ENCODE data around the gene DENND1B.
A peak's percentile ranks its signal among the peaks of the same experiment; 100 is the strongest.
"Not testable (repeated sequence)": the region's sequence is repeated elsewhere in the genome, so short reads cannot be mapped to it uniquely, and the experiment has no call there.

Gene DENND1B

DNA sequence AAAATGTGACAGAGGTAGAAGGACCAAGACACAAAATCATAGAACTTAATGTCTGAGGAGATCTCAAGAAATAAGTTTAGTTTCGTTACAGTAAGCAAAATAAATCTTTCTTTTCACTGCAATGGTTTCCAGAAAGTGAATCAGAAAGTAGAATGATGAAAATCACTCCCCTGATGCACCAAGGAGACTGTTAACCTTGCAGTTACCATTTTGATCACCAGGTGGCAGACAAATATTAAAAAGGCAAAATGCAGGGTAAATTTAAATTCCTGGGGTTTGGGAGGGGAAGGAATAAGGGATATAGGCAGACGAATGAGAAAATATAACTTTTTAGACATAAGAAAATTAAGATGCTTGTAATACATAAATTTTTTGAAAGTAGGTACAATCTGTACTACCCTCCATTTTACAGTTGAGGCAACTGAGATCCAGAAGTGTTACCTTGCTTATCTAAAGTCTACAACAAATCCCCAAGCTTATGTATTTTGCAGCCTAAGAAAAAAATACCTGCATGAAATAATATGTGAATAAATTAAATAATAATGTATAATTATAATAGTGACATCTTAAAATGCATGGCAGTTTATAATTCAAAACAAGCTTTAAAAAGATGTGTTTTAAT is 254.1 kb downstream of the DENND1B start:
- TF ChIP-seq CTCF (IDR thresholded peaks at IDR 0.05; ENCODE audit: low read depth, low read length, missing control alignments): peak; percentile 64
- Histone ChIP-seq H3K27me3 (replicated peaks) (no peaks in the 10 kb centered on the region), H3K36me3 (replicated peaks) (no peaks in the 10 kb centered on the region), H3K27ac (no peak overlapping the region), H3K4me3 (ENCODE audit: low read depth, low read length) (no peak overlapping the region)
- peak; percentile 34 for DNase-seq
- in situ Hi-C loops (cut with HindIII; ENCODE audit: low pct_ligation_motif_present, low sequenced_read_pairs): no loop called here

- in situ Hi-C loops (cut with HindIII; ENCODE audit: low pct_ligation_motif_present, low sequenced_read_pairs): no loop called here
These were observed 255.4 kb downstream of the DENND1B start for GRCh38 chr1:197519741-197520334.

GRCh38 chr1:197515421-197515820 is 259.9 kb downstream of the DENND1B start:
- DNase-seq: no peak
- TF ChIP-seq CTCF (IDR thresholded peaks at IDR 0.05; ENCODE audit: low read depth, low read length, missing control alignments): no peak
- no peaks in the 10 kb centered on the region for H3K36me3 ChIP-seq (replicated peaks)
- no peaks in the 10 kb centered on the region for H3K27me3 ChIP-seq (replicated peaks)
- no peak overlapping the region for H3K4me3 ChIP-seq (ENCODE audit: low read depth, low read length)
- in situ Hi-C loops (cut with HindIII; ENCODE audit: low pct_ligation_motif_present, low sequenced_read_pairs): no loop called here
- no peak overlapping the region for H3K27ac ChIP-seq

More at GRCh38 chr1:197519741-197520334, 255.4 kb downstream of the DENND1B start:
- Histone ChIP-seq H3K27ac (no peak overlapping the region), H3K36me3 (replicated peaks) (no peaks in the 10 kb centered on the region), H3K4me3 (ENCODE audit: low read depth, low read length) (no peak overlapping the region), H3K27me3 (replicated peaks) (no peaks in the 10 kb centered on the region)
- TF ChIP-seq CTCF (IDR thresholded peaks at IDR 0.05; ENCODE audit: low read depth, low read length, missing control alignments): peak; percentile 39
- no peak for DNase-seq

DNA sequence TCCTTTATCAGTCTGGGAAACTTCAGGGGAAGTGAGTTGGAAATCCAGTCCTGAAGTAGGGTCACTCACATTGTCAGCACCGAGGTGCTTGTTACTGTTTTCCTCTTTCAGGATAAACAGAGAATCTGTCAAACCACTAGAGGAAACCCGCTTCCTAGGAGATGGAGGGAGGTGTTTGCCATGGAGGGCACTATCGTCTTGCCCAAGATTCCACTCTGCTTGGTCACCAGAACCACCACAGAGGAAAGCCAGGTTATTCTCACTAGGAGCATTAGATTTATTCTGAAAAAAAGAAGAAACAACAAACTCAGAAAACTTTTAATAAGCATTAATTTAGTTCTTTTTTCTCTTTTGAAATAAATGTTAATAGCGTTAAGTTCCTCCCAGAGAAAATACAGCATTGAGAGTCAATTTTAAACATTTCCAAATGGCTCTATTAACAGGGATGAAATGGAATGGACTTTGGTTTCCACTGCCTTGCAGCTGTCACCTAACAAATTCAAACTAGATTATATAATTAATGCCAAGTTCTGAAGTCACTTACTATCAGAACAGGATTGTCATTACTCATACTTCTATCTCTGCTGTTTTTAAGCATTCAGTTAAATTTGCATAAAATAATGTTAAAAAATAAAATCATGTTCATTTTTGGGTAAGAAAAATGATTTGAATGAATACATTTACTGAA is 264.4 kb downstream of the DENND1B start:
- DNase-seq: no peak
- Histone ChIP-seq H3K27ac (no peak overlapping the region), H3K27me3 (replicated peaks) (no peaks in the 10 kb centered on the region), H3K4me3 (ENCODE audit: low read depth, low read length) (no peak overlapping the region), H3K36me3 (replicated peaks) (no peaks in the 10 kb centered on the region)
- TF ChIP-seq CTCF (IDR thresholded peaks at IDR 0.05; ENCODE audit: low read depth, low read length, missing control alignments): no peak
- in situ Hi-C loops (cut with HindIII; ENCODE audit: low pct_ligation_motif_present, low sequenced_read_pairs): no loop called here

DNA sequence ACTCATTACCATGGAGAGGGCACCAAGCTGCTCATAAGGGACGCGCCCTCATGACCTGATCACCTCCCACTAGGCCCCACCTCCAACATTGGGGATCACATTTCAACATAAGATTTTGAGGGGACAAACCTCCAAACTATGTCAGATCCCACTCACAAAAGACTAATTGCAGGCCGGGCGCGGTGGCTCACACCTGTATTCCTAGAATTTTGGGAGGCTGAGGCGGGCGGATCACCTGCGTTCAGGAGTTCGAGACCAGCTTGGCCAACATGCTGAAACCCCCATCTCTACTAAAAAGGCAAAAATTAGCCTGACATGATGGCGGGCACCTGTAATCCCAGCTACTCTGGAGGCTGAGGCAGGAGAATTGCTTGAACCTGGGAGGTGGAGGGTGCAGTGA is 278.6 kb downstream of the DENND1B start:
- no peak for TF ChIP-seq CTCF (IDR thresholded peaks at IDR 0.05; ENCODE audit: low read depth, low read length, missing control alignments)
- DNase-seq: no peak
- H3K36me3 ChIP-seq (replicated peaks): no peaks in the 10 kb centered on the region
- H3K27ac ChIP-seq: no peak overlapping the region
- H3K27me3 ChIP-seq (replicated peaks): no peaks in the 10 kb centered on the region
- H3K4me3 ChIP-seq (ENCODE audit: low read depth, low read length): no peak overlapping the region
- in situ Hi-C loops (cut with HindIII; ENCODE audit: low pct_ligation_motif_present, low sequenced_read_pairs): no loop called here

GRCh38 chr1:197491505-197491904 is 283.8 kb downstream of the DENND1B start:
- in situ Hi-C loops (cut with HindIII; ENCODE audit: low pct_ligation_motif_present, low sequenced_read_pairs); H3K27ac ChIP-seq; H3K36me3 ChIP-seq (replicated peaks); H3K27me3 ChIP-seq (replicated peaks); H3K4me3 ChIP-seq (ENCODE audit: low read depth, low read length); DNase-seq: not testable (repeated sequence)
